ENCODE results near the gene ANKRD11.
"Not testable (repeated sequence)": the region's sequence is repeated elsewhere in the genome, so short reads cannot be mapped to it uniquely, and the experiment has no call there.

ANKRD11 gene

DNA sequence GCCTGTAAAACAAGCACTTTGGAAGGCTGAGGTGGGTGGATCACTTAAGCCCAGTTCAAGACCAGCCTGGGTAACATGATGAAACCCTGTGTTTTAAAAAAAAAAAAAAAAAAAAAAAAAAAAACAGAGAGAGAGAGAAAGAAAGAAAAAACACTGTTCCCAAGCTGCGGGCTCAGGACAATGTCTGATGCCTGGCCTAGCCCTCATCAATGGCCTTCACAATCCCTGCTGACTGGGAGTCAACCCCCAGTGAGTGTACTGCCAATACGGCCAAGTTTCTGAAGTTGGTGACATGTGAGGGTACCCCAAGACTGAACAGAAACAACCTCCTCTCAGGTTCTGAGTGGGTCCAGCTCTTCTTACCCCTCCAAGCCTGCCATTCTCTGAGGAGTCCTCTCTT lies 156.3 kb downstream of the ANKRD11 start:
- H3K9me2 ChIP-seq (replicated peaks; ENCODE audit: insufficient read depth, low read length) = no peaks in the 10 kb centered on the region
- peaks cover 12% of the 10 kb centered on the region; the same call in 1 of the 2 replicates for H4K20me1 ChIP-seq (ENCODE audit: low read depth, low read length)
- H3K36me3 ChIP-seq (ENCODE audit: low read length) = no peaks in the 10 kb centered on the region
- H3K79me2 ChIP-seq (ENCODE audit: insufficient read depth, low read length) = peaks cover 96% of the 10 kb centered on the region
- peaks cover 15% of the 10 kb centered on the region; the same call in 1 of the 2 replicates for H3F3A ChIP-seq (ENCODE audit: insufficient read depth)
- no peak overlapping the region for H3K4me3 ChIP-seq (ENCODE audit: insufficient read depth, low read length, poor library complexity, severe bottlenecking)
- no peak overlapping the region for H3K4me2 ChIP-seq (ENCODE audit: low read depth, low read length, poor library complexity, severe bottlenecking)
- H3K27me3 ChIP-seq (ENCODE audit: low read length) = no peaks in the 10 kb centered on the region
- H2AFZ ChIP-seq (ENCODE audit: low read depth, low read length, severe bottlenecking) = no peak overlapping the region
- no peak overlapping the region for H3K9ac ChIP-seq (ENCODE audit: low read length)
- TF ChIP-seq, protein P1, sequence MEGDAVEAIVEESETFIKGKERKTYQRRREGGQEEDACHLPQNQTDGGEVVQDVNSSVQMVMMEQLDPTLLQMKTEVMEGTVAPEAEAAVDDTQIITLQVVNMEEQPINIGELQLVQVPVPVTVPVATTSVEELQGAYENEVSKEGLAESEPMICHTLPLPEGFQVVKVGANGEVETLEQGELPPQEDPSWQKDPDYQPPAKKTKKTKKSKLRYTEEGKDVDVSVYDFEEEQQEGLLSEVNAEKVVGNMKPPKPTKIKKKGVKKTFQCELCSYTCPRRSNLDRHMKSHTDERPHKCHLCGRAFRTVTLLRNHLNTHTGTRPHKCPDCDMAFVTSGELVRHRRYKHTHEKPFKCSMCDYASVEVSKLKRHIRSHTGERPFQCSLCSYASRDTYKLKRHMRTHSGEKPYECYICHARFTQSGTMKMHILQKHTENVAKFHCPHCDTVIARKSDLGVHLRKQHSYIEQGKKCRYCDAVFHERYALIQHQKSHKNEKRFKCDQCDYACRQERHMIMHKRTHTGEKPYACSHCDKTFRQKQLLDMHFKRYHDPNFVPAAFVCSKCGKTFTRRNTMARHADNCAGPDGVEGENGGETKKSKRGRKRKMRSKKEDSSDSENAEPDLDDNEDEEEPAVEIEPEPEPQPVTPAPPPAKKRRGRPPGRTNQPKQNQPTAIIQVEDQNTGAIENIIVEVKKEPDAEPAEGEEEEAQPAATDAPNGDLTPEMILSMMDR (IDR thresholded peaks at IDR 0.05; ENCODE audit: insufficient read depth, low read length, poor library complexity, severe bottlenecking) = no peak
- no peak for TF ChIP-seq EZH2phosphoT487 (conservative IDR thresholded peaks at IDR 0.05; ENCODE audit: low read length)
- no peaks in the 10 kb centered on the region for H3K9me3 ChIP-seq (ENCODE audit: insufficient read depth, low read length)
- H3K27ac ChIP-seq (ENCODE audit: low read depth, low read length) = peak overlapping the region; percentile 31; the same call in 1 of the 2 replicates

DNA sequence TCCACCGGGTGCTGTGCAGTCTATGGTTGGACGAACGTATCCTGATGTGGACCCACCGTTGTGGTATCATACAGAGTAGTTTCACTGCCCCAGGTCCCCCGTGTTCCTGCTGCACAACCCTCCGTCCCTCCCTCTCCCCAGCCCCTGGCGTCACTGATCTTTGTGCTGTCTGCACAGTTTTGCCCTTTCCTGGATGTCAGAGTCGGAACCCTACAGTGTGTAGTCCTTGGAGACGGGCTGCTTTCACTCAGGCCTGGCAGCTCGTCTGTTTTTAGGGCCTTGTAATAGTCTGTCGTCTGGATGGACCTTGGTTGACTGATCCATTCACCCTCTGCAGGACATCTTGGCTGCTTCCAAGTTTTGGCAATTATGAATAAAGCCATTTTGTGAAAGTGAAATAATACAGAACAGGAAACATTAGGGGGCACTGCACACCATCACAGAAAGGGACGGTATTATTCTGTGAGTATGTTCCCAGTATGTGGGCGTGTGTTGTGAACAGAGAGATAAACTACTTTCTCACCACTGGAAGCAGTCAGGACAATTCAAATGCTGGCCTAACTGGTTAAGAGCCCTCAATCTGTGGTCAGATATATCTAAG lies 156.9 kb downstream of the ANKRD11 start:
- not testable (repeated sequence) for H3K4me3 ChIP-seq (ENCODE audit: insufficient read depth, low read length, poor library complexity, severe bottlenecking); H3K36me3 ChIP-seq (ENCODE audit: low read length); H3K9me3 ChIP-seq (ENCODE audit: insufficient read depth, low read length); H3K9me2 ChIP-seq (replicated peaks; ENCODE audit: insufficient read depth, low read length); H3K9ac ChIP-seq (ENCODE audit: low read length); H3K27me3 ChIP-seq (ENCODE audit: low read length); H3K4me2 ChIP-seq (ENCODE audit: low read depth, low read length, poor library complexity, severe bottlenecking); H4K20me1 ChIP-seq (ENCODE audit: low read depth, low read length); H2AFZ ChIP-seq (ENCODE audit: low read depth, low read length, severe bottlenecking); H3K27ac ChIP-seq (ENCODE audit: low read depth, low read length)
- peaks cover 95% of the 10 kb centered on the region for H3K79me2 ChIP-seq (ENCODE audit: insufficient read depth, low read length)
- TF ChIP-seq, protein P1 (IDR thresholded peaks at IDR 0.05; ENCODE audit: insufficient read depth, low read length, poor library complexity, severe bottlenecking) = peak; percentile 27
- peaks cover 15% of the 10 kb centered on the region; the same call in 1 of the 2 replicates for H3F3A ChIP-seq (ENCODE audit: insufficient read depth)

DNA sequence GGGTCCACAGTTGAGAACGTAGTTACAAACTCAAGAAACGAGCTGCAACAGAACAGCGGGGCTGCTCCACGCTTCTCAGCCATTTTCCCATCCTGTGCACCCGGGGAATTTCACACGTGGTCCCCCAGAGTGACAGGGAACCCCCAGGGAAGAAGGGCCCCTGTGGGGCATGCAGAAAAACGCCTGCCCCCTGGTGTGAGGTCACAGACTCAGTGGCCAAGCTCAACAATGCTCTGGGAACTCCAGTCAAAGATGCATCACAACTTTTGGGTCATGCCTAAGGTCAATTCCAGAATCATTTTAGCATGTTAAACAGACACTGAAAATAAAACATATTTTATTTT lies 157.5 kb downstream of the ANKRD11 start:
- no peak overlapping the region for H2AFZ ChIP-seq (ENCODE audit: low read depth, low read length, severe bottlenecking)
- peaks cover 11% of the 10 kb centered on the region for H4K20me1 ChIP-seq (ENCODE audit: low read depth, low read length)
- TF ChIP-seq, protein P1 (IDR thresholded peaks at IDR 0.05; ENCODE audit: insufficient read depth, low read length, poor library complexity, severe bottlenecking) = no peak
- no peak for TF ChIP-seq EZH2phosphoT487 (conservative IDR thresholded peaks at IDR 0.05; ENCODE audit: low read length)
- H3K36me3 ChIP-seq (ENCODE audit: low read length) = no peaks in the 10 kb centered on the region
- H3K79me2 ChIP-seq (ENCODE audit: insufficient read depth, low read length) = peaks cover 95% of the 10 kb centered on the region
- H3K4me3 ChIP-seq (ENCODE audit: insufficient read depth, low read length, poor library complexity, severe bottlenecking) = no peak overlapping the region
- peaks cover 15% of the 10 kb centered on the region; the same call in 1 of the 2 replicates for H3F3A ChIP-seq (ENCODE audit: insufficient read depth)
- H3K9me3 ChIP-seq (ENCODE audit: insufficient read depth, low read length) = no peaks in the 10 kb centered on the region
- H3K4me2 ChIP-seq (ENCODE audit: low read depth, low read length, poor library complexity, severe bottlenecking) = peak overlapping the region; percentile 50
- no peaks in the 10 kb centered on the region for H3K27me3 ChIP-seq (ENCODE audit: low read length)
- H3K9me2 ChIP-seq (replicated peaks; ENCODE audit: insufficient read depth, low read length) = no peaks in the 10 kb centered on the region
- H3K27ac ChIP-seq (ENCODE audit: low read depth, low read length) = peak overlapping the region; percentile 72
- H3K9ac ChIP-seq (ENCODE audit: low read length) = no peak overlapping the region

All from SU-DHL-6 (cell line).